ENCODE results near the gene CLDN14. TPM values are rescaled to one million over a fixed set of nuclear protein-coding genes. Genes with fewer than 3 reads are reported as not detected.
"Not testable (repeated sequence)": the region's sequence is repeated elsewhere in the genome, so short reads cannot be mapped to it uniquely, and the experiment has no call there.

The CLDN14 gene
- total and polyA plus RNA-seq, 10 donors, result 0.13 to 0.94 (median 0.35) TPM; not detected in 4

- H3K4me3 ChIP-seq, result no peak overlapping the region
- peak; percentile 39 for DNase-seq
- 60 to 75% (median 64%) methylated on average over 7 of the region's 7 CpGs for WGBS, 5 donors
- no peaks in the 10 kb centered on the region for H3K9me3 ChIP-seq
- no peak for TF ChIP-seq POLR2AphosphoS5 (IDR thresholded peaks at IDR 0.05)
- no peaks in the 10 kb centered on the region for H3K36me3 ChIP-seq
- H3K27ac ChIP-seq, result no peak overlapping the region
- intact Hi-C loops (cut with DNase I; ENCODE audit: low total_unique reads), result no loop called here
- H3K4me1 ChIP-seq, result no peaks in the 10 kb centered on the region
- no peaks in the 10 kb centered on the region for H3K27me3 ChIP-seq (replicated peaks in 1 of 7)
These were observed 981 bp downstream of the CLDN14 start for GRCh38 chr21:36478941-36479340.

GRCh38 chr21:36478207-36478701 is 1.7 kb downstream of the CLDN14 start:
- intact Hi-C loops (cut with DNase I; ENCODE audit: low total_unique reads), result no loop called here
- H3K9me3 ChIP-seq, result peaks cover 0 to under 1% (median 0%) of the 10 kb centered on the region in 8 donors
- H3K4me1 ChIP-seq, result no peaks in the 10 kb centered on the region
- no peak overlapping the region for H3K4me3 ChIP-seq
- WGBS, 5 donors, result 65 to 84% (median 77%) methylated on average over 6 of the region's 6 CpGs
- no peak overlapping the region for H3K27ac ChIP-seq
- no peaks in the 10 kb centered on the region for H3K36me3 ChIP-seq
- no peaks in the 10 kb centered on the region for H3K27me3 ChIP-seq (replicated peaks in 1 of 7)
- peak; percentile 24 for DNase-seq
- TF ChIP-seq POLR2A (IDR thresholded peaks at IDR 0.05) (no peak), POLR2AphosphoS5 (IDR thresholded peaks at IDR 0.05) (no peak), CTCF (IDR thresholded peaks at IDR 0.05 in 8 of 11, conservative IDR thresholded peaks at IDR 0.05 in 3 of 11) (no peak)

DNA sequence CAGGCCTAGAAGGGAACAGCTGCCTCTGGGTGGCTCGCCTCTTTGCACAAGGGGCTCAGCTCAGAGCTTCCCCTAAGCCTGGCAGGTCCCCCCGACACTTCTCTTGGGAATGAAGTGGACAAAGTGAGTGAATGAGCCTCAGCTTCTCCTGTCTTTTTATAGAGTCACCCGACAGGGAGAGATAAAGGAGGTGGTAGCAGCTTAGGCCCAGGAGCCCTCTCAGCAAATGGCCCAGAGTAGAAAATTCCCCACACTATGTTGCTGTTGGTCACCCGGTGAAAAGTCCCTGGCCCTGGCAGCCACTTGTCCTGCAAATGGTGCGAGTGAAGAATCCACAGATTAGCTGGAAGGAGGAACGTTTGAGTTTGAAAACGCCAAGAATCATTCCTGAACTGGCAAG is 2.4 kb downstream of the CLDN14 start:
- WGBS, 5 donors, result 69 to 87% (median 81%) methylated on average over 5 to 7 of the region's 7 CpGs

GRCh38 chr21:36477001-36477400 is 2.9 kb downstream of the CLDN14 start:
- Histone ChIP-seq H3K27ac (no peak overlapping the region), H3K4me3 (no peak overlapping the region), H3K36me3 (no peaks in the 10 kb centered on the region), H3K9me3 (peaks cover 0 to 5% (median 0%) of the 10 kb centered on the region in 8 donors), H3K4me1 (no peaks in the 10 kb centered on the region), H3K27me3 (replicated peaks in 1 of 7) (no peaks in the 10 kb centered on the region)
- intact Hi-C loops (cut with DNase I; ENCODE audit: low total_unique reads), result no loop called here
- 75 to 89% (median 84%) methylated on average over 4 of the region's 4 CpGs for WGBS, 5 donors
- TF ChIP-seq POLR2A (IDR thresholded peaks at IDR 0.05) (no peak), POLR2AphosphoS5 (IDR thresholded peaks at IDR 0.05) (no peak), CTCF (IDR thresholded peaks at IDR 0.05 in 8 of 11, conservative IDR thresholded peaks at IDR 0.05 in 3 of 11) (no peak)
- no peak for DNase-seq

More for the DNA sequence above, 2.4 kb downstream of the CLDN14 start:
- Histone ChIP-seq H3K9me3 (peaks cover 0 to 5% (median 0%) of the 10 kb centered on the region in 8 donors), H3K4me1 (no peaks in the 10 kb centered on the region), H3K36me3 (no peaks in the 10 kb centered on the region), H3K4me3 (no peak overlapping the region), H3K27me3 (replicated peaks in 1 of 7) (no peaks in the 10 kb centered on the region), H3K27ac (no peak overlapping the region)
- peak; percentile 29 for DNase-seq
- intact Hi-C loops (cut with DNase I; ENCODE audit: low total_unique reads), result no loop called here
- no peak for TF ChIP-seq POLR2A (IDR thresholded peaks at IDR 0.05)
- no peak for TF ChIP-seq CTCF (IDR thresholded peaks at IDR 0.05 in 8 of 11, conservative IDR thresholded peaks at IDR 0.05 in 3 of 11)
- no peak for TF ChIP-seq POLR2AphosphoS5 (IDR thresholded peaks at IDR 0.05)

DNA sequence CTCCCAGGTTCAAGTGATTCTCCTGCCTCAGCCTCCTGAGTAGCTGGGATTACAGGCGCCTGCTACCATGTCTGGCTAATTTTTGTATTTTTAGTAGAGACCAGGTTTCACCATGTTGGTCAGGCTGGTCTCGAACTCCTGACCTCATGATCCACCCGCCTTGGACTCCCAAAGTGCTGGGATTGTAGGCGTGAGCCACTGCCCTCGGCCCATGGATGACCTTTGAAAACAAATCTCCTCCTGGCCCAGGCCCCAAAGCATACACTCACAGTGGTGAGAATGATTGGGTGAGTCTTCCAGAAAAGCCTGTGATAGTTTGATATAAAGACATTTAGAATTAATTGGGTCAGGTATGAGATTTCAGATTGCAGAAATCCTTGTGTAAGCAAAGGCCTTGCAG is 3.4 kb downstream of the CLDN14 start:
- H3K9me3 ChIP-seq; H3K36me3 ChIP-seq; H3K4me1 ChIP-seq; H3K27ac ChIP-seq; DNase-seq; H3K4me3 ChIP-seq; intact Hi-C loops (cut with DNase I; ENCODE audit: low total_unique reads); H3K27me3 ChIP-seq (replicated peaks in 1 of 7): not testable (repeated sequence)
- 86 to 98% (median 89%) methylated on average over 5 of the region's 5 CpGs for WGBS, 5 donors
